Lower leg skin (tissue), 3 donors: ENCODE measurements around the gene C2orf76.

Experiments used
- POLR2A ChIP-seq, 2 donors: fragments of 450-650 bp; IDR thresholded peaks; one replicate each; pipeline ENCODE4 v1.6.1; 2016 to 2017; ENCODE audit warnings: antibody characterized with exemption in 2 of 2, mild to moderate bottlenecking in 1 of 2, moderate library complexity in 1 of 2
- TF ChIP-seq, protein P1 (sequence below), 3 donors: fragments of 450-650 bp; IDR thresholded peaks; one replicate each; pipeline ENCODE4 v1.5.1; 2016; ENCODE audit warnings: antibody characterized with exemption in 3 of 3, mild to moderate bottlenecking in 3 of 3, moderate library complexity in 2 of 3

DNA sequence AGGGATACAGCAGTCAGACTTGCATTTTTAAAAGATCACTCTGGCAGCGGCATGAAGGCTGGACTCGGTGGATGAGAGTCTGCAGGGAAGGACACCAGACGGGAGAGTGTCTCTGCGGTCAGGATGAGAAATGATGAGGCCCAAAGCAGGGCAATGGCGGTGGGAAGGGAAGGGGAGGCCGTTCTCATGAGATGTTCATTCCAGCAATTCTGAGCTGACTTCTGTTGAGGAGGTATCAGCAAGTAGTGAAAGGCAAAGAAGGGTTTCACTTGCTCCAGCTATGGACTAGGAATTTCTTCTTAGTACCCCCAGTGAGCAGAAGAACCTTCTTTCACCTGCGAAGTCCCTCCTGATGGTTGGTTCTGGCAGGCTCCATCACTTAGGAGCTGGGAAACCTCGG is 80.0 kb downstream of the C2orf76 start:
- TF ChIP-seq, protein P1, sequence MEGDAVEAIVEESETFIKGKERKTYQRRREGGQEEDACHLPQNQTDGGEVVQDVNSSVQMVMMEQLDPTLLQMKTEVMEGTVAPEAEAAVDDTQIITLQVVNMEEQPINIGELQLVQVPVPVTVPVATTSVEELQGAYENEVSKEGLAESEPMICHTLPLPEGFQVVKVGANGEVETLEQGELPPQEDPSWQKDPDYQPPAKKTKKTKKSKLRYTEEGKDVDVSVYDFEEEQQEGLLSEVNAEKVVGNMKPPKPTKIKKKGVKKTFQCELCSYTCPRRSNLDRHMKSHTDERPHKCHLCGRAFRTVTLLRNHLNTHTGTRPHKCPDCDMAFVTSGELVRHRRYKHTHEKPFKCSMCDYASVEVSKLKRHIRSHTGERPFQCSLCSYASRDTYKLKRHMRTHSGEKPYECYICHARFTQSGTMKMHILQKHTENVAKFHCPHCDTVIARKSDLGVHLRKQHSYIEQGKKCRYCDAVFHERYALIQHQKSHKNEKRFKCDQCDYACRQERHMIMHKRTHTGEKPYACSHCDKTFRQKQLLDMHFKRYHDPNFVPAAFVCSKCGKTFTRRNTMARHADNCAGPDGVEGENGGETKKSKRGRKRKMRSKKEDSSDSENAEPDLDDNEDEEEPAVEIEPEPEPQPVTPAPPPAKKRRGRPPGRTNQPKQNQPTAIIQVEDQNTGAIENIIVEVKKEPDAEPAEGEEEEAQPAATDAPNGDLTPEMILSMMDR (IDR thresholded peaks at IDR 0.05): no peak
- no peak for TF ChIP-seq POLR2A (IDR thresholded peaks at IDR 0.05)
